ENCODE data around the gene TTC9C. TPM values are rescaled to one million over a fixed set of nuclear protein-coding genes. Genes with fewer than 3 reads are reported as not detected.

Gene TTC9C
- 29.2 to 32.7 TPM (median 31.6 TPM) in 5 replicates for total RNA-seq (2022; extraction: Qiagen RNA extraction)

GRCh38 chr11:62728171-62728988, at the start of gene TTC9C:
Gene TTC9C (plus strand): TSS chr11:62728486. CDS start chr11:62728849, 363 bp downstream.

GRCh38 chr11:62678770-62679696, 49.3 kb upstream of the TTC9C start, which contains the start of gene UBXN1:
Gene UBXN1 (minus strand): TSS chr11:62679073. CDS start chr11:62678923, 150 bp downstream.

GRCh38 chr11:62689421-62690183, 38.7 kb upstream of the TTC9C start, which contains the start of gene LRRN4CL:
Gene LRRN4CL (minus strand): TSS chr11:62689530. CDS start chr11:62688508, 1,022 bp downstream.

GRCh38 chr11:62707277-62707861, 20.9 kb upstream of the TTC9C start, which contains the start of the genes BSCL2 and GNG3:
Gene BSCL2 (minus strand): TSS chr11:62707424. CDS start chr11:62707195, 229 bp downstream.
Gene GNG3 (plus strand): TSS chr11:62707676. CDS start chr11:62708296, 620 bp downstream.

GRCh38 chr11:62727165-62727871, 968 bp upstream of the TTC9C start, which contains the start of gene HNRNPUL2:
Gene HNRNPUL2 (minus strand): TSS chr11:62727457. CDS start chr11:62727156, 301 bp downstream.

GRCh38 chr11:62753736-62754603, 25.7 kb downstream of the TTC9C start, which contains the start of gene ZBTB3:
Gene ZBTB3 (minus strand): TSS chr11:62754160. CDS start chr11:62753664, 496 bp downstream.

GRCh38 chr11:62771144-62772021, 43.1 kb downstream of the TTC9C start, which contains the start of gene TAF6L:
Gene TAF6L (plus strand): TSS chr11:62771396. CDS start chr11:62775784, 4,388 bp downstream.

GRCh38 chr11:62787005-62787759, 58.9 kb downstream of the TTC9C start, which contains the start of gene TMEM179B:
Gene TMEM179B (plus strand): TSS chr11:62787402. CDS start chr11:62787432, 30 bp downstream.

Other genes starting within 250 kb of the TTC9C start
- 308 to 468 TPM (median 395 TPM) in 5 replicates for gene AHNAK, start 181.7 kb upstream of the TTC9C start, total RNA-seq (2022; extraction: Qiagen RNA extraction)
- gene EEF1G, start 154.6 kb upstream of the TTC9C start, total RNA-seq (2022; extraction: Qiagen RNA extraction) = 1,875 to 2,021 TPM (median 1,992 TPM) in 5 replicates
- gene TUT1, start 137.0 kb upstream of the TTC9C start, total RNA-seq (2022; extraction: Qiagen RNA extraction) = 15.8 to 17.4 TPM (median 16.7 TPM) in 5 replicates
- 84.4 to 102 TPM (median 85.9 TPM) in 5 replicates for gene MTA2, start 126.6 kb upstream of the TTC9C start, total RNA-seq (2022; extraction: Qiagen RNA extraction)
- 19.0 to 23.2 TPM (median 21.8 TPM) in 5 replicates for gene EML3, start 115.7 kb upstream of the TTC9C start, total RNA-seq (2022; extraction: Qiagen RNA extraction)
- 3.5 to 4.7 TPM (median 4.4 TPM) in 5 replicates for gene ROM1, start 115.2 kb upstream of the TTC9C start, total RNA-seq (2022; extraction: Qiagen RNA extraction)
- gene B3GAT3, start 106.5 kb upstream of the TTC9C start, total RNA-seq (2022; extraction: Qiagen RNA extraction) = 45.9 to 56.9 TPM (median 52.4 TPM) in 5 replicates
- gene GANAB, start 81.9 kb upstream of the TTC9C start, total RNA-seq (2022; extraction: Qiagen RNA extraction) = 243 to 305 TPM (median 258 TPM) in 5 replicates
- 20.6 to 22.8 TPM (median 21.6 TPM) in 5 replicates for gene INTS5, start 75.2 kb upstream of the TTC9C start, total RNA-seq (2022; extraction: Qiagen RNA extraction)
- 115 to 147 TPM (median 128 TPM) in 5 replicates for gene C11orf98, start 63.3 kb upstream of the TTC9C start, total RNA-seq (2022; extraction: Qiagen RNA extraction)
- gene CSKMT, start 63.2 kb upstream of the TTC9C start, total RNA-seq (2022; extraction: Qiagen RNA extraction) = 8.2 to 15.6 TPM (median 12.8 TPM) in 5 replicates
- gene UQCC3, start 56.8 kb upstream of the TTC9C start, total RNA-seq (2022; extraction: Qiagen RNA extraction) = 22.5 to 36.2 TPM (median 32.9 TPM) in 5 replicates
- 3.9 to 5.5 TPM (median 5.2 TPM) in 5 replicates for gene LBHD1, start 56.2 kb upstream of the TTC9C start, total RNA-seq (2022; extraction: Qiagen RNA extraction)
- gene UBXN1, start 49.4 kb upstream of the TTC9C start, total RNA-seq (2022; extraction: Qiagen RNA extraction) = 106 to 120 TPM (median 114 TPM) in 5 replicates
- 0.07 to 0.13 TPM (median 0.11 TPM) in 4 of 5 replicates, not detected in the other for gene LRRN4CL, start 39.0 kb upstream of the TTC9C start, total RNA-seq (2022; extraction: Qiagen RNA extraction)
- gene BSCL2, start 21.1 kb upstream of the TTC9C start, total RNA-seq (2022; extraction: Qiagen RNA extraction) = 63.8 to 87.2 TPM (median 72.5 TPM) in 5 replicates
- gene GNG3, start 20.8 kb upstream of the TTC9C start, total RNA-seq (2022; extraction: Qiagen RNA extraction) = not detected in 5 replicates
- 38.5 to 50.6 TPM (median 40.7 TPM) in 5 replicates for gene HNRNPUL2, start 1.0 kb upstream of the TTC9C start, total RNA-seq (2022; extraction: Qiagen RNA extraction)
- 1.0 to 1.6 TPM (median 1.5 TPM) in 5 replicates for gene ZBTB3, start 25.7 kb downstream of the TTC9C start, total RNA-seq (2022; extraction: Qiagen RNA extraction)
- gene POLR2G, start 33.1 kb downstream of the TTC9C start, total RNA-seq (2022; extraction: Qiagen RNA extraction) = 156 to 190 TPM (median 177 TPM) in 5 replicates
- gene TAF6L, start 42.9 kb downstream of the TTC9C start, total RNA-seq (2022; extraction: Qiagen RNA extraction) = 12.6 to 15.2 TPM (median 13.6 TPM) in 5 replicates
- 64.4 to 93.7 TPM (median 85.8 TPM) in 5 replicates for gene TMEM179B, start 58.9 kb downstream of the TTC9C start, total RNA-seq (2022; extraction: Qiagen RNA extraction)
- 20.1 to 29.2 TPM (median 26.5 TPM) in 5 replicates for gene TMEM223, start 63.5 kb downstream of the TTC9C start, total RNA-seq (2022; extraction: Qiagen RNA extraction)
- gene NXF1, start 77.0 kb downstream of the TTC9C start, total RNA-seq (2022; extraction: Qiagen RNA extraction) = 47.7 to 51.9 TPM (median 49.5 TPM) in 5 replicates
- gene STX5, start 103.6 kb downstream of the TTC9C start, total RNA-seq (2022; extraction: Qiagen RNA extraction) = 19.0 to 25.5 TPM (median 24.6 TPM) in 5 replicates
- not detected in 5 replicates for gene TEX54, start 104.4 kb downstream of the TTC9C start, total RNA-seq (2022; extraction: Qiagen RNA extraction)
- gene WDR74, start 111.1 kb downstream of the TTC9C start, total RNA-seq (2022; extraction: Qiagen RNA extraction) = 74.2 to 79.9 TPM (median 78.7 TPM) in 5 replicates
- 945 to 1,067 TPM (median 951 TPM) in 5 replicates for gene SLC3A2, start 152.4 kb downstream of the TTC9C start, total RNA-seq (2022; extraction: Qiagen RNA extraction)
- gene CHRM1, start 192.9 kb downstream of the TTC9C start, total RNA-seq (2022; extraction: Qiagen RNA extraction) = 0.06 to 0.13 TPM (median 0.08 TPM) in 5 replicates

Data from A549 treated with Hydrocortisone at 1 μM for 4 hours (cell line).